Thymus (tissue), 11 donors: ENCODE measurements around the gene LCP2. TPM values are rescaled to one million over a fixed set of nuclear protein-coding genes. Genes with fewer than 3 reads are reported as not detected.
"Not testable (repeated sequence)": the region's sequence is repeated elsewhere in the genome, so short reads cannot be mapped to it uniquely, and the experiment has no call there.

Source experiments
- DNase-seq, 9 donors: peaks; one replicate each; pipeline ENCODE4 v3.0.0-alpha.2; 2013; ENCODE audit warnings: low spot score in 9 of 9, low read depth in 6 of 9, missing footprints in 1 of 9
- H3K27ac ChIP-seq, 2 donors: one replicate each; pipeline ENCODE4 v1.5.1; 2013; ENCODE audit warnings: control low read depth in 1 of 2, low read depth in 1 of 2, low read length in 1 of 2, mild to moderate bottlenecking in 1 of 2, moderate library complexity in 1 of 2
- H3K27me3 ChIP-seq, 2 donors: one replicate each; pipeline ENCODE4 v1.5.1; 2013; ENCODE audit warnings: low read length in 1 of 2; ENCODE audit not compliant: control insufficient read depth in 2 of 2, insufficient read depth in 1 of 2
- H3K36me3 ChIP-seq, 2 donors: one replicate each; pipeline ENCODE4 v1.5.1; 2013; ENCODE audit warnings: low read length in 1 of 2, mild to moderate bottlenecking in 1 of 2, moderate library complexity in 1 of 2; ENCODE audit not compliant: control insufficient read depth in 2 of 2, insufficient read depth in 2 of 2
- H3K4me1 ChIP-seq, 2 donors: one replicate each; pipeline ENCODE4 v1.5.1; 2013; ENCODE audit warnings: low read length in 2 of 2; ENCODE audit not compliant: control insufficient read depth in 2 of 2, insufficient read depth in 2 of 2
- H3K4me3 ChIP-seq, 2 donors: one replicate each; pipeline ENCODE4 v1.5.1; 2013; ENCODE audit warnings: low read length in 2 of 2, control low read depth in 1 of 2, mild to moderate bottlenecking in 1 of 2
- H3K9me3 ChIP-seq, 2 donors: one replicate each; pipeline ENCODE4 v1.5.1; 2013; ENCODE audit warnings: low read length in 1 of 2, mild to moderate bottlenecking in 1 of 2; ENCODE audit not compliant: control insufficient read depth in 2 of 2, insufficient read depth in 1 of 2
- WGBS: extraction: QIAGEN DNeasy Blood & Tissue Kit; methylation state at CpG from one replicate; pipeline ENCODE4 v1.1.7; 2013; 5-methylcytosine and 5-hydroxymethylcytosine counted together
- polyA plus RNA-seq: library from polyadenylated mRNA; stranded (reverse); fragments of 200-250 nt; gene quantifications from one replicate; pipeline ENCODE4 v1.2.3, GENCODE V29; 2013
- total RNA-seq: library from RNA; stranded (reverse); fragments of 120-200 nt; gene quantifications from one replicate; pipeline ENCODE4 v1.2.4, GENCODE V29; 2013
- donor health status: healthy.

LCP2 gene
- total and polyA plus RNA-seq, 2 donors = 73.7 to 131 TPM

DNA sequence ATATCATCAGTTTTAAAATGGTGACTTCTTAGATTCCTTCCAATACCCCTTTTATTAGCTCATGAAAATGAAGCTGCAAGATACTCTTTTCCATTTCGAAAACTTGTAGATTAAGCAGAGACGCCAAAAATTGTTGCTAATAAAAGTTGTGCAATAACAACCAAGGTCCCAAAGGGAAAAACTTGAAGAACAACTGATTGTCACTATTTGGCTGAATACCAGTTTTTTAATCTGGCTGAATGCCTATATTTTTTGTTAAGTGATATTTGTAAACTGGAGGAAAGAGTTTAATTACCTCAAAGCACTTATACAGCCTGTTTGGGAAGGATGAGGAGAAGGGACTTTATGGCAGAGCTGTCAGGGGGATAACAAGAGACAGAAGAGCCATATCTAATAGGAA lies 50.2 kb downstream of the LCP2 start:
- 95% methylated on average over 2 of the region's 2 CpGs for WGBS
- H3K4me1 ChIP-seq = no peaks in the 10 kb centered on the region
- no peak overlapping the region for H3K27ac ChIP-seq
- H3K4me3 ChIP-seq = no peak overlapping the region
- peaks cover 44 to 63% of the 10 kb centered on the region in 2 donors for H3K36me3 ChIP-seq
- H3K9me3 ChIP-seq = peaks cover 0 to 2% of the 10 kb centered on the region in 2 donors
- no peak for DNase-seq
- no peaks in the 10 kb centered on the region for H3K27me3 ChIP-seq

DNA sequence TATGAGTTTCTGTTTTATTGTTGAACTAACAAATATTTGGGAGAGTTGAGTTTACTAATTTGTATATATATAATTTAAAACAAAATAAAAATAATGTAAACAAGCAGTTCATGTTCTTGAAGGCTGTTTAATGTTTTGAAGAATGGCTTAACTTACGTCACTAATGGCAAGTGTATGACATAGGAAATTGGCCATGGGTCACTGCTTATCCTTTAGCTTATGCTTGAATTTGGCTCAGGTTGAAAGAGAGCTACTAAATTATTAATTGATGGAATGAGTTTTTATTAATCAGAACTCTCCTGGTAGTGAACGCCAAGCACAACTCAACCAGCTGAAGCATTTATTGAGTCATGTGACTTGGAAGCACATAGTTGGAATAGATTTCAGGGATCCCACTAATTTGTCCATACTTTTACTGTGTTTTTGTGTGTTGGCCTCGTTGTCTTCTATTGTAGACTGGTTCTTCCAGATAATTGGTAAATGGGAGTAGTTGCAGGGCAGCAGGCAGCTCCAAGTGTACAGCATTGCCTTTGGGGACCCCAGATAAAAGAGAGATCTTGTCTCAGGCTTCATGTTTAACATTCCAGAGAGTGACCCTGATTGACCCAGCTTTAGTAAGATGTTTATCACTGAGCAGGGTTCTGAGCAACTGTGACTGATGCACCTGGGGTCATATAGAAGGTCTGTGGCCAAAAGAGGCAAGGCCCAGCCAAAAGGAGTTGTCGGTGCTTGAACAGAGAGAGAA lies 51.3 kb downstream of the LCP2 start:
- Histone ChIP-seq H3K27me3 (no peaks in the 10 kb centered on the region), H3K36me3 (peaks cover 36 to 52% of the 10 kb centered on the region in 2 donors), H3K4me1 (no peaks in the 10 kb centered on the region), H3K4me3 (no peak overlapping the region), H3K27ac (no peak overlapping the region), H3K9me3 (peaks cover 0 to 2% of the 10 kb centered on the region in 2 donors)
- no peak for DNase-seq
- 98% methylated on average over 4 of the region's 4 CpGs for WGBS

DNA sequence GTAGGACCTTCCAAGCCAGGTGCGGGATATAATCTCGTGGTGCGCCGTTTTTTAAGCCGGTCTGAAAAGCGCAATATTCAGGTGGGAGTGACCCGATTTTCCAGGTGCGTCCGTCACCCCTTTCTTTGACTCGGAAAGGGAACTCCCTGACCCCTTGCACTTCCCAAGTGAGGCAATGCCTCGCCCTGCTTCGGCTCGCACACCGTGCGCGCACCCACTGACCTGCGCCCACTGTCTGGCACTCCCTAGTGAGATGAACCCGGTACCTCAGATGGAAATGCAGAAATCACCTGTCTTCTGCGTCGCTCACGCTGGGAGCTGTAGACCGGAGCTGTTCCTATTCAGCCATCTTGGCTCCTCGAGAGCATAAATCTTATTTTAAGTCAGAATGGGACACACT lies 52.1 kb downstream of the LCP2 start:
- 97% methylated on average over 19 of the region's 23 CpGs for WGBS
- H3K36me3 ChIP-seq = peaks cover 32 to 43% of the 10 kb centered on the region in 2 donors
- H3K27ac ChIP-seq, DNase-seq, H3K4me1 ChIP-seq, H3K27me3 ChIP-seq, H3K9me3 ChIP-seq, H3K4me3 ChIP-seq: not testable (repeated sequence)

DNA sequence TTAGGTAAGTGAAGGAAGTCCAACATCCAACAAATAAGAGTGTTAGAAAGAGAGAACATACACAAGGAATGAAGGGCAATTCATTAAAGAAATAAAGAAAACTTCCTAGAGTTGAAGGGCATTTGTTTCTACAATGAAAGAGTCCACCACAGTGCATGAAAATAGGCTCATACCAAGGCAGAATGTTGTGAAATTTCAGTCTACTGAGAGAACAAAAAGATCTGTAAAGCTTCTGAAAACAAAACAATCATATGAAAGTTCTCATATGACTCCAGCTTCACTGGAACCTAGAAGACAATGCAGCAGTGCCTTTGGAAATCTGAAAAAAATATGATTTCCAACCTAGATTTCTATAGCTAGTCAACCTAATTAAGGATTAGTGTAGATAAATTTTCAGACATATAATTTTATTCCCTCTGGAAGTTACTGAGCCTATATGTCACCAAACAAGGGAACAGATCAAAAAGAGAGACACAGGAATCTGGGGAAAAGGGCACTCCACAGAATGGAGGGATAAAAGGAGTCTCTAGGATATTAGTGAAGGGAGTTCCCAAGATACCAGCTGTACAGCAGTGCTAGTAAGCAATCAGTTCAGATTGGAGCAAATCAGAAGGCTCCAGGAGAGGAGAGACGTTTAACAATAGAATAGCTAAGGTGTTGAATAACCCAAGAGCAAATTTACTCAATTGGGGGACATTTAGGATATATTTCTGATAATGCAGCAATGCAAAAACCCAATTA lies 59.0 kb downstream of the LCP2 start:
- no peaks in the 10 kb centered on the region for H3K9me3 ChIP-seq
- 89% methylated on average over 1 of the region's 1 CpG for WGBS
- no peaks in the 10 kb centered on the region for H3K4me1 ChIP-seq
- no peak for DNase-seq
- H3K27me3 ChIP-seq = no peaks in the 10 kb centered on the region
- H3K27ac ChIP-seq = no peak overlapping the region
- H3K4me3 ChIP-seq = no peak overlapping the region
- H3K36me3 ChIP-seq = no peaks in the 10 kb centered on the region

DNA sequence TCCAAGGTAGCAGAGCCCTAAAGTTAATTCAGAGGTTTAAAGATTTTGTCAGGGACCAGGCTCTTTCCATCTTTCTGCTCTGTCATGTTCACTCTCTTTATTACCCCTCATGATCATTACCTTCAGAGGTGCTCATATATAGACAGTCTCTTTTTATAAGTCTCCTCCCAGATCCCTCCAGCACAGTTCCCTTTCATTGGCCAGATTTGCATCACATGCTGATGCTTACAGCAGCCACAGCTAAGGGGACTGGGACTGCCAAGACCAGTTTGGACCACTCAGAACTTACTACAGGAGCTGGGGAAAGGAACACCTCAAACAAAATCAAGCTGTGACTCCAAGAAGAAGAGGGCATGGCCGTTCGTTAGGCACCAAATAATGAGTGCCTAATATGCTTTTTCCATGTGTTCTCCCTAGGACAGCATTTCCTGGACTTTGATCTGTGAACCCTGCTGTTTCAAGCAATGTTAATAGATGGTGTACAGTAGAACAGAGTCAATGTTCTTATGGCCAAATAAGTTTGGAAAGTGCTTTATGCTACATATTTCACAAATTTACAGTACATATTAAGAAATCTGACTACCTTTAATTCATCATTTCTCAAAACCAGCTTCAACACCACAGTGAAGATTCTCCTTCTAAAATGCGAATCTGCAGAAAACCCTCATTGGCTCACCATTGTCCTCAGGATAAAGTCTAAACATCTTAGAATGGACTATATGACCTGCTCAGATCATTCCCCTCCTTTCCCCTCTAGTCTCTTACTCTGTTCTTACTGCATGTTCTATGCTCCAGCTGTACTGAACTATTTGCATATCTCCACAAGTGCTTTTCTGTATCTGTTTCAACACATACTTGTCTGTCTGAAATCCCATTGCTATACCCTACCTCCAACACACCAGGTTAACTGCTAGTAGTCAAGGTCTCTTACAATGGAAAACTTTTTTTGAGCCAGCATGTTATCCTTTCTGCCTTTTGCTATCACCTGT lies 61.4 kb downstream of the LCP2 start:
- 94% methylated on average over 3 of the region's 3 CpGs for WGBS
- no peaks in the 10 kb centered on the region for H3K27me3 ChIP-seq

DNA sequence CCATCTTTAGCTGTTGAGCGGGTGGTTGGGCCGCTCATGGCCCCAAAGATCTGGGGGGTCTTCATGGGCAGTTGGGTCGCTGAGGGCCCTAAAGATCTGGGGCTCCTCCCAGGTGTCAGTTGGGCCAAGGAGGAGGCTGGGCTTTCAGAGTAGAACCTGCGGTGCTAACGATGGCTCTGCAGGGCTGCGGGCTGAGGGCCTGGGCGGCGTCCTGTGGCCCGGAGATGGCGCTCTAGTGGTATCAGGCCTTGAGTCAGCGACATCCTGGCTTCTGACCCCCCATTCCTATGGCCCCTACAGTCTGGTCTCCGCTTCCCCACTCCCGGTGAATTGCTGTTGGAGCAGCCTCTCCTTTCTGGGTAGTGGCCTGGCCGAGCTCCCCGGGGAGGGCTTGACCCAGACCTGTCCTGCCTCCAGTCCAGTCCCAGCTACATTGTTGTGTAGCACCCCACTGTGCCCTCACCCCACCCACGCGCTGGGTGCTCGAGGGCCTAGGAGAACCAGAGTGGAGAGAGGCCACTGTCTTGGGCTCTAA lies 64.2 kb downstream of the LCP2 start:
- 97% methylated on average over 18 of the region's 18 CpGs for WGBS
- H3K9me3 ChIP-seq = no peaks in the 10 kb centered on the region

More for the DNA sequence above, 61.4 kb downstream of the LCP2 start:
- Histone ChIP-seq H3K4me1 (no peaks in the 10 kb centered on the region), H3K9me3 (no peaks in the 10 kb centered on the region), H3K27ac (no peak overlapping the region), H3K36me3 (no peaks in the 10 kb centered on the region), H3K4me3 (no peak overlapping the region)
- DNase-seq = no peak

DNA sequence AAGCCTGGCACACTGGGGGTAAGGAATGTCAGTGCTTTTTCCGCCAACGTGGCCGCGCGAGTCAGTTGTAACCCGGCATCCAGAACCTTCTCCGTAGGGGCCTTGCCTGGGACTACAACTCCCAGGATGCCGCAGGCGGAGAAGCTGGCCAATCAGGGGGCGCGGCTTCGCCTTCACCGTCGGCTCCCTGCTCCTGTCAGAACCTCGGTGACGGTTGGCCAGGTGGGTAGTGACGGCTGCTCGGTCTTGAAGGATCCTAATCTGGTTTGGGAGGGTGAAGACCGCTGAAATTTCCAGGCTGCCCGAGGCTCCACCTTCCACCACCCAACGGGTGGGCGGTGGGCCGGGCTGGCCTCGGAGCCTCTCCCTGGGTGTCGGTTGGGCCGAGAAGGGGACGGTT lies 64.8 kb downstream of the LCP2 start, which contains the start of gene C5orf58:
Gene C5orf58, plus strand, starts transcription at position 200 of the 400 bp plus-strand sequence. CDS start 1,992 bp downstream, outside the sequence.
- H3K9me3 ChIP-seq = no peaks in the 10 kb centered on the region
- H3K4me3 ChIP-seq = no peak within 1 kb of the TSS
- no peak for DNase-seq
- H3K27ac ChIP-seq = no peak within 1 kb of the TSS
- WGBS = 98% methylated on average over 27 of the region's 27 CpGs
- no peaks in the 10 kb centered on the region for H3K36me3 ChIP-seq
- no peaks in the 10 kb centered on the region for H3K4me1 ChIP-seq
- no peaks in the 10 kb centered on the region for H3K27me3 ChIP-seq

More for the DNA sequence above, 64.2 kb downstream of the LCP2 start:
- Histone ChIP-seq H3K27me3 (no peaks in the 10 kb centered on the region), H3K27ac (no peak overlapping the region), H3K4me3 (no peak overlapping the region), H3K4me1 (no peaks in the 10 kb centered on the region), H3K36me3 (no peaks in the 10 kb centered on the region)
- no peak for DNase-seq

DNA sequence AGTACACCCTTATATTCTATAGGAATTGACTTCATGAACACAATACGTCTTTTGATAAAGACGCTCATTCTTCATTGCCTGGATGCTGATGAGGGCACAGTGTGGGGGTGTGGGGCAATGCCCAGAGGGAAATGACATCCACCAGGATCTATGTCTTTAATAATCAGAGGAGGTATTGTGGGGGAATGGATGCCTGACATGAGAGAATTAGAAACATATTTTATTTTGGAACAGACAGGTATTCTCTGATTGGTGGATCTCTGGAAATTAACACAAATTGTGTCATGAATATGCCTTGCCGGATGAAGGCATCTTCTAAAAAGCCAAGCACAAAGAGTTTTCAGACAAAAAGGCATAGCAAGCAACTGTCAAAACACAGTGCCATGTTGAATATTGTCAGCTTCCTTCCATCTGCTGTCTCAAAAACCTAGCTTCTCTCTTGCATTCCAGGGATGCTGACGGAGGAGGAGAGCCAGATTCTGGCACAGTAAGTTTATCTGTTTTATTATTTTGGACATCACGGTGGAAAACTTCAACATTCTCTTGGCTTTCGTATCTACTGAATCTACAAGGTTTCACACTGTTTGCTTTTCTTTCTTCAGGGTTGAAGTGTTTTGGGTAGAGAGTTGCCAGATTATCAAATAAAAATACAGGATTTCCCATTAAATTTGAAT lies 68.7 kb downstream of the LCP2 start:
- no peak for DNase-seq
- Histone ChIP-seq H3K27me3 (no peaks in the 10 kb centered on the region), H3K9me3 (no peaks in the 10 kb centered on the region), H3K4me1 (peaks cover 0 to 3% of the 10 kb centered on the region in 2 donors), H3K36me3 (no peaks in the 10 kb centered on the region), H3K27ac (no peak overlapping the region), H3K4me3 (no peak overlapping the region)
- WGBS = 97% methylated on average over 6 of the region's 6 CpGs
